ELR (cell line): Measurements from ENCODE around the gene METTL15.
"Not testable (repeated sequence)": the region's sequence is repeated elsewhere in the genome, so short reads cannot be mapped to it uniquely, and the experiment has no call there.

Experiments used
- DNase-seq: peaks from one replicate; pipeline ENCODE4 v3.0.0-alpha.2; 2015; ENCODE audit warnings: low read depth

Gene METTL15

DNA sequence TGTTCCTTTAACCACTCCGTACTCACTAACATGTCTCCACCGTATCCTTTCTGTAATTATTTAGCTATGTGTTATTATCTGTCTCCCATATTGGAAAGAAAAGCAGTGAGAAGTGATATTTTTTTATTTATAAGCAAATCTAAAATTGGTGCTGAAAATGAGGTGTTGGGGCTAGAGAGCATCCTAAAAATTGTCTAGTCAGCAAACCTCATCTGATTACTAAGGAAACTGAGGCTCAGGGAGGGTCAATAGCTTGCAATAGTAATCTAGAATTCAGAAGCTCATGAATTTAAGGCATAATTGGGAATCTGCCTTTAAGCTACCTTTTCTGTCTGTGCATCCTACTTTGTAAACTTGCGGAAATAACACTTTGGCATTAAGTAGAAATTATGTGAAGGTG, 190.0 kb downstream of the METTL15 start:
- DNase-seq: no peak

DNA sequence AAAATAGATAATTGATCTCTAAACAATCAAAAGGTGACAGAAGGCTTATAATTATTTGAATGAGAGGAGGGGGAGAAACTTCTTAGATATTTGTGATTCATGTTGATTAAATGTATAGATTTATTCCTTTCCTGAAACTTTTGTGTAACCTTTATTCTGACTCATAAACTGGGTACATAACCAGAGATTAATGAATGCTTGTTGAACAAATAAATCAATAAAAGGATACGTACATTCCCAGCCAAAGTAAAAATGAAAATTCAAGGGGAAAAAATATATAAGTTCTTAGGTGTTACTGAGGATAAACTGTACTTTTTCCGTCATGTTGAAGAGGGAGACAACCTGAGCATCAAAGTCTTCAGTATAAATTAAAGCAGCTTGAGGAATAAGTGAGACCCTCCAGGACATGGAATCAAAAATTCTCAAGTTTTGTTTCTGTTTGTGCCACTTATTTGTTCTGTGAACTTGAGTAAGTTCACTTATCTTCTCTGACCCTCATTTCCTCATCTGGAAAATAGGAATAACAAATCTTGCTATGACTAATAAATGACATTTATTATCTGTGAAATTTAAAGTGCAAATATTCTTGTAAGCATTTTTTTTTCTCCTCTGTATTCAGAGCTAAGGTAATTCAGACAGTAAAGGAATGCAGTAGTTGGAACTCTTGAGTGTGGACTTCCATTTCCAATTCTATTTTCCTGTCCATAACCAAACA, 195.4 kb downstream of the METTL15 start:
- DNase-seq: no peak

DNA sequence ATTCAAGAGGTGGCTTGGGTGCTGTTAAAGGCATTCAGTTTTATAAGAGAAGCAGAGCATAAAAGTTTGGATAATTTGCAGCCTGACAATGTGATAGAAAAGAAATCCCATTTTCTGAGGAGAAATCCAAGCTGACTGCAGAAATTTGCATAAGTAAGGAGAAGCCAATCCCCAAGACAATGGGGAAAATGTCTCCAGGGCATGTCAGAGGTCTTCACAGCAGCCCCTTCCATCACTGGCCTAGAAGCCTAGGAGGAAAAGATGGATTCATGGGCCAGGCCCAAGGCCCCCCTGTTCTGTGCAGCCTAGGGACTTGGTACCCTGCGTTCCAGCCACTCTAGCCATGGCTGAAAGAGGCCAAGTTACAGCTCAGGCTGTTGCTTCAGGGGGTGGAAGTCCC, 207.3 kb downstream of the METTL15 start:
- DNase-seq: no peak

DNA sequence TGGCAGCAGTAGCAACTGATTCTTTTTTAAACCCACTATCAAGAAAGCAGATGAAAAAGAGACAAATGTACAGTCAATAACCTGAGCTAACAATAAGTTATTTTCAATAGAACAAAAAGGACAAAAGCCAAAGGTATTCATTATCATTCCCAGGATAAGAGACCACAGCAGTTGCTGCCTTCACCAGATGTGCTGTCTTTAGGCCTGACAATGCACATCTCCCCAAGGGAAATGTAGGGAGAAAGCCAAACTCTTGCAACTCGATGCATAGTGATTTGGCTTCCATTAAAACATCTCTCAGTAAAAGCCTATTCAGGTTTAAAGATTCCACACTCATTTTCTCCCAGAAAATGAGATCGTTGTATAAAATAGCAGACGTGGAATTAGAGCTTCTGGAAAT, 210.7 kb downstream of the METTL15 start:
- DNase-seq: no peak

DNA sequence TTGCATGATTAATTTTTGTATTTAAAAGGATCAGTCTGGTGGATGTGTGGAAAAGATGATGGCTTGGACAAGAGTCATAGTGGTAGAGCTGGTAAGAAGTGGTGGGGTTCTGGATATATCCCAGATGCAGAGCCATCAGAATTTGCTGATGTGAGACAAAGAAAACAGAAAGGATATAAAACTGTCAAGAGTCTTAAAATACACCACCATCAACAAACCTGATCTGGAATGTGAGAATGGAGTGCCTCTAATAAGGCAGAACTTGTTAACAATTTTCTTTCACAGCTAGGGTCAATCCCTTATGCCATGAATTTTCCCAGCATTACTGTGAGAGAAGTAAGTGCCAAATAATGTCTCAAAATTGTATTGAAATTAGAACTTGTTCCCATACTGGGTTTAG, 215.4 kb downstream of the METTL15 start:
- DNase-seq: no peak

DNA sequence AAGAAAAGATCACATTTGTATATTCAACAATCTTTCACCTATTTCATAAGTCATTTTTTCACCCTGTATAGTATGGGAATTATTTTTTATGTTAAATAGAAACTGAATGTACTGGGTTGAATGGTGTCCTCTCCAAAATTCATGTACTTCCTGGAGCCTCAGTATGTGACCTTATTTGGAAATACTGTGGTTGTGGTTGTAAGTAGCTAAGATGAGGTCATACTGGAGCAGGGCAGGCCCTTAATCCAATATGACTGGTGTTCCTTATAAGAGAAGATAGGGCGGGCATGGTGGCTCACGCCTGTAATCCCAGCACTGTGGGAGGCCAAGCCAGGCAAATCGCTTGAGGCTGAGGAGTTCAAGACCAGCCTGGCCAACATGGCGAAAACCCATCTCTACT, 224.2 kb downstream of the METTL15 start:
- not testable (repeated sequence) for DNase-seq

DNA sequence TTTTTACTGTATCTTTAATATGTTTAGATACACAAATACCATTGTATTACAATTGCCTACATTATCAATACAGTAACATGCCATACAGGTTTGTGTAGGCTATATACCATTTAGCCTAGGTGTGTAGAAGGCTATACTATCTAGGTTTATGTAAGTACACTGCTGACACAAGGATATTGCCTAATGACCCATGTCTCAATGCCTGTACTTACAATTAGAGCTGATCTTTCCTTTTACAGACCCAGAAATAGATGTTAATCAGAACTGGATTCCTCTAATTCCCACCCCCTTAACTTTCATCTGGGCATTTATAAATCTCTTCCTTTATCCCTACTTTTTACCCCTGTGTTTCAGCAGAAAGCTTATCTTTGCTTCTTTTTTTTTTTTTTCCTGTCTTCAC, 229.5 kb downstream of the METTL15 start:
- DNase-seq: no peak

DNA sequence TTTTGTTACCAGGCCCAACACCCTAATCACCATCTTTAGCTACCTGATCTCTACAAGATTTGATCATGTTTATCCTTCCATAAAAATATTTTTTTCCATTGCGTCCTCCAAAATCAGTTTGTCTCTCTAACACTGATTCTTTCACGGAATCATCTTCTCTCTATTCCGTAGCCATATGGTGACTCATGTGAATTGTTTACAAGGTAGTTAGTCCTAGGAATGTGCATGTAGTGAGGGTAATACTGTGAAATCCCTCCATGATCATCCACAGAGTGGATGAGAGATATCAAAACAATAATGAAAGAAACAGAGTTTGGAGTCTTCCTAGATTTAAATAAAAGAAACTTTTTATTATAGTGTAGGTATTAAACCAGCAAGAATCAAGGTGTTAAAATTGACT, 230.2 kb downstream of the METTL15 start:
- DNase-seq: peak; percentile 79

DNA sequence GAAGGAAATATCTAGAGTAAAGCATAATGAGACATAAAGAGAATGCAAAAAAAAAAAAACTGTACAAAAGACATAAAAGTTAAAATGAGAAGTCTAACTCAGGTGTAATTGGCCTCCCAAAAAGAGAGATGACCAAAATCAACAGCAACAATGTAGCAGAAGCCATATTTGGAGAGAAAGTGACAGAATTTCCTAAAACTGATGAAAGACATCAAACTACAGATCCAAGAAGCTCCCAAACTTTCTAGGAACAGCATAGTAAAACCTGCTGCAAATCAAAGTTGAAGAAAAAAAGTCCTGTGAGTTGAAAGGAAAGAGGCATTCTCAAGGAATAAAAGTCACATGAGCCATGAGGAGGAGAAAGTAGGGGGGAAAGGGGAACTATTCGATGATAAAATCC, 231.3 kb downstream of the METTL15 start:
- DNase-seq: no peak

DNA sequence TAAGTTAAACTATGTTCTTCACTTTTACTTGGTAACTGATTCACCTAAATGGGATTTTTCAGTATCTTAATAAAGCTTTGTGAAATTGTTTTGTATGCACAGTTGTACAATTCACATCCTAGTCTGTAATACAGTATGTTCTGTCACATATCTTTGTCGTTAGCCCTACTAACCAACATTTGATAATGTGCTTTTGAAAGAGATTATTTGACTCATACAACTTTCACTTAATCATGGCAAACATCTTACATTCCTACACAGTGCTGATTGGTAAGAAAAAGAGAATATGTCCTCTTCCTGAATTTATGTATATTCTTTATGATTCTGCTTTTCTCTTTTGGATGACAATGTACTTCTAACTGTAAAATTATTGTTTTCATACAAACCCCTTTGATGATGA, 234.5 kb downstream of the METTL15 start:
- peak; percentile 34 for DNase-seq

DNA sequence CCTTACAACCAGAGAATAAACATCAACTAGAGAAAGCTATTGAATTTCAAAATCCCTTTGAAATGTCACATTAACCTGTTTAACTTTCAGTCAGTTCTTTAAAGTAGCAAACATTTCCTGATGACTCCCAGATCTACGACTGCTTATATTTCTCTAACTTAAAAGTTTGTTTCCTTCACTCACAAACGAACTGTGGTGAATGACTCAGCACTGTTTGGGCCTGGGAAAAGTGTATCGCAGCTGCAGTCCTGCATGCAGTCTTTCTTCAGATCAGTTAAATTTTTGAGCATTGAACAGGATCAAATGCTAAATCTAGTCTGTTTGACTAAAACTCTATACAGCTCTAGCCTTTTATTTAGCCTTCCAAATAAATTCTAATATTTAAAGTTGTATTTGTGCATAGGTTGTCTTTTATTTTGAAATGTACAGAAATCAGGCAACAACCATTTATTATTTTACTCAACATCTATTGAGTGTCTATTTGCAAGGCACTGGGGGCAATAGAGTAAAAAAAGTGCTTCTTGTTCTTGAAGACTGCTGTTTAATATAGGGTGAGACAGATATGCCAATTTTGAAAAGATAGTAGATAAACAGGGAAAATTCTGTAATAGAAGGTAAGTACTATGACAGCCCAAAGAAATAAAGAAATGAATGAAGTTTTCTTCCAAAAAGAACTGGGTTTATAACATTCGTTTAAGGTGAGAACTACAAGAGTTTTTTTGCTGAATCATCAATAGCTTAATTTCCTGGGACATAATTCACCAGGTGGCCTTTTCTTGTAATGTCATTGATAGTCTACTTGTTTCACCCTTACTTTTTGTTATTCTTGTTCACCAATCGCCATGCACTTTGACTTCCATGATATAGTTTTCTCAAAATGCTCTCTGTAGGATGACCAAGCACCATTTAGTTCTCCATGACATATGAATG, 235.4 kb downstream of the METTL15 start:
- DNase-seq: peak; percentile 84

DNA sequence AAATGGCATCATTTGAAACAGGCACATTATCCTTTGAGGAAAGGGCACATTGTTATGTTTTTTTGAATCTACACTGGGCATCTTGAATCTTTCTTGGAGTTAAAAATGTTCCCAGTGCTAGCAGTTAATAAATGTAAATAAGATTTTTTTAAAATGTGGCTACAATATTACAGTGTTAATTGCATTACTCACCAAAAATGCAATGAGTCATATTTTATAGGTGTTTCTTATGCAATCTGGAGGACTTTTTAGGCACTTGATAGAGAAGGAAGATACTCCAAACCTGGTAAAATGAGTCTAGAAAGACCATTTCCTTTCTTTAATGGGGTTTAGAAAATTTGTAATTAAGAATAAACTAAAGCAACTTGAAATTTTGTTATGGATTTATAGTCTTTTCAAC, 238.0 kb downstream of the METTL15 start:
- DNase-seq: peak; percentile 23

DNA sequence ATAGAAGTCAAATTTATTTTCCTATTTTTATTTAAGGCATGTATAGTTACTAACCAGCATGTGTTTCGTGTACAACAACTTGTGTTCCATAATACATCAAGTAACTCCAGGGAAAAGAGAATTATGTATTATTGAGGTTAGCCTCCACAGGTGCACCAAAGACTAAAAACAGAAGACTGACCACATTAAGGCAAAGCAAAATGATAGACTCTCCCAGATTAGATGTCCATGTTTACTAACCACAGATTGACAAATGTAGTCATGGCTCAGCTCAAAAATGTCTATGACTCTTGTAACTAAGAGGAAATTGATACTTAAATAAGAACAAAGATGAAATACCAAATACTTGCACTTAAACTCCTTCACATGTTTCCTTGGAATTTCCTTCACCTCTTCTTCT, 238.5 kb downstream of the METTL15 start:
- DNase-seq: no peak

DNA sequence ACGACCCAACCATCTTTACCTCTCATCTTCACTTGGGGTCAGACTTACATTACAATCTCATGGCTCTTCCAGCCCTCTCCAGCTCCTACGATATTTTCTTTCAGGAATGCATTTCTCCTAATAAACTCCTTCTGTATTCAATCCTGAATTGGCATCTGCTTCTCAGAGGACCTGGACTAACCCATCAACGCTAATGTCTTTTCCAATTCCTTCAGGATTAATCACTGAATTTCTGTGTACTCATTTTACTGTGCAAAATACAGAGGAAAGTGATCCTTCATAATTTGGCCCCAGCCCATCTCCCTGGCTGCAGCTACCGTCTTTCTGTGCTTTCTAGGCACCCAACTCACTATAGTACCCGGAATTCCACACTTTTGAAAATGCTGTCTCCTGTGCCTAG, 239.2 kb downstream of the METTL15 start:
- no peak for DNase-seq

DNA sequence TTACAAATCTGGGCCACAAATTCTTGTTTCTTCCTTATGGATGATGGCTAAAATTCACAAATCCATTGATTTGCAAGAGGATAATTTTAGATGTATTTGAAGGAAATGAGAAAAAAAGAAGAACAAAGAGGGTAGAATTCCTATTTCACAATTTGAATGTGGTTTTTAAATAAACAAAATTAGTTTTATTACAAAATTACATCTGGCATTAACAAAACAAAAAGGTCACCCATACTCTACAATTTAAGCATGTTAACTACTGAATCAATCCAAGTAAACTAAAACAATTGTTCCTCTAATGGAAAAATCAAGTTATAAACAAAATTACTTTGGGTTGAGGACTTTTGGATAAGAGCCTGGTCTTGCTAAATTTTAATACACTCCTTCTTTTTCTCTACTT, 242.0 kb downstream of the METTL15 start:
- DNase-seq: no peak

DNA sequence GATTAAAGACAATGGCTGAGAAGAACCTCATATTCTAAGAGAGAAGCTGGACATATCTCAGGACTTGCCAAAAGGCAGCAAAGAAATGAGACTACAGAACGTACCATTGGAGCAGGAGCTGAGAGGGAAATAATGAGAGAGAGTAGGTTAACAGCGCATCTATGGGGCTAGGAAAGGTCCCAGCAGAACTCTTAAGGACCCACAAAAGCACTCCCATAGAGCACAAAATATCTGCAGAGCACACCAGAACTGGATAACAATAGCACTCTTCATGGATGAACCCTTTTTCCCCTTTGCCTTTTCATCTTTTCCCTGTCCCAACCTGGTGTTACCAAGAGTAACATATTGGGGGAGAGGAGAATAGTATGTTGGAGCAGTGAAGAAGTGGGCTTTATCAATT, 245.8 kb downstream of the METTL15 start:
- no peak for DNase-seq

DNA sequence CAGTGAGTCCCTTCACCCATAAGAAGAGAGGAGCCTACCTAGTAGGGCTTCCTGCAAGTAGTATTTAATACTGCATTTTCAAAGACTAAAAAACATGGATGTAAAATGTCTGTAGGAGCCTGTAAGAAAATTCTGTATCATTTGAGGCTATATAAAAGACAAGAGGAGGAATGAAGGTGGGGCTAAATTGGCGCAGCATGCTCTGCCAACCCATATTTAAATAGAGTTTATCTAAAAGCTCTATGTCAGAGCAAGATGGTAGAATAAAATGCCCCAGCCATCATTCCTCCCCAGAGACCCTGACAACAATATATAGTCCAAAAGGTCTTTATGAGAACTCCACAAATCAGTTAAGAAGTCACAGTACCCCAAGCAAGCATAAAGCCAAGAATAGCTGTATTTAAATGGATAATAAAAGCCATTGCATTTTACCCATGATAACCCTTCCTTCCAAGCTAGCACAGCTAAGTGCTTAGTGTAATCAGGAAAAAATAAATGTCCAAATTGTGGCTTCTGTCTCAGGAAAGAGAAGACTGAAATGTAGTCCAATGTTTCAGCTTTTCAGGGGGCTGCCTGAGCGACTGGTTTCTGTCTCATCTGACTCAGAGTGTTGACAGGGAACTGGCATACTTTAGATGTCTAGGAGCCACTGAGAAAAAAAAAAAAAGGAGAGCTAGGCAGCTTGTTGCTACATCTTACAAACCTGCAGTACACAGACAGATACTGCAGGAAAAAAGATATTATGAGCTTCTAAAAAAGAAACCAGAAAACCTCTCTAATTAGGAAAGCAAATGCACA, 258.6 kb downstream of the METTL15 start:
- DNase-seq: peak; percentile 15

DNA sequence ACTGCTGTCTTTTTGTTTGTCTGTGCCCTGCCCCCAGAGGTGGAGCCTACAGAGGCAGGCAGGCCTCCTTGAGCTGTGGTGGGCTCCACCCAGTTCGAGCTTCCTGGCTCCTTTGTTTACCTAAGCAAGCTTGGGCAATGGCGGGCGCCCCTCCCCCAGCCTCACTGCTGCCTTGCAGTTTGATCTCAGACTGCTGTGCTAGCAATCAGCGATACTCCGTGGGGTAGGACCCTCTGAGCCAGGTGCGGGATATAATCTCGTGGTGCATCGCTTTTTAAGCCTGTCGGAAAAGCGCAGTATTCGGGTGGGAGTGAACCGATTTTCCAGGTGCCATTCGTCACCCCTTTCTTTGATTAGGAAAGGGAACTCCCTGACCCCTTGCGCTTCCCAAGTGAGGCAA, 269.9 kb downstream of the METTL15 start:
- DNase-seq: not testable (repeated sequence)
